HepG2 (cell line): ENCODE measurements around the gene PEX11G. TPM values are rescaled to one million over a fixed set of nuclear protein-coding genes. Genes with fewer than 3 reads are reported as not detected.

Experiments used
- CREM ChIP-seq, 2 experiments: sonication (generic) in 1 of 2; formaldehyde crosslinking in 1 of 2; IDR thresholded peaks; 2 replicates each; pipeline versions ENCODE4 v1.4.0 to v1.6.1; 2016 to 2020; ENCODE audit warnings: antibody characterized with exemption in 1 of 2, mild to moderate bottlenecking in 1 of 2, missing genetic modification reagents in 1 of 2
- HHEX ChIP-seq: IDR thresholded peaks from 2 replicates; pipeline ENCODE4 v1.6.1; 2016; ENCODE audit warnings: control low read depth
- KLF9 ChIP-seq: IDR thresholded peaks from 2 replicates; pipeline ENCODE4 v1.6.1; 2016; ENCODE audit warnings: low read depth
- PLRG1 ChIP-seq: fragments of 450-650 bp; conservative IDR thresholded peaks from 2 replicates; pipeline ENCODE4 v1.6.1; 2016
- PPARG ChIP-seq: conservative IDR thresholded peaks from 2 replicates; pipeline ENCODE4 v1.6.1; 2016; ENCODE audit warnings: missing biosample characterization, missing genetic modification reagents
- RCOR2 ChIP-seq: IDR thresholded peaks from 2 replicates; pipeline ENCODE4 v1.6.1; 2016; ENCODE audit warnings: missing biosample characterization, missing genetic modification reagents
- SIX1 ChIP-seq: sonication (generic); formaldehyde crosslinking; IDR thresholded peaks from 2 replicates; pipeline ENCODE4 v1.4.0; 2020; ENCODE audit warnings: missing genetic modification reagents, borderline replicate concordance
- TGIF2 ChIP-seq: IDR thresholded peaks from 2 replicates; pipeline ENCODE4 v1.6.1; 2016; ENCODE audit warnings: control low read depth, missing compliant biosample characterization
- ZBTB20 ChIP-seq: sonication (generic); formaldehyde crosslinking; IDR thresholded peaks from 2 replicates; pipeline ENCODE4 v1.8.1; 2023; ENCODE audit warnings: missing genetic modification reagents, low read depth, mild to moderate bottlenecking, borderline replicate concordance
- ZNF274 ChIP-seq: sonication (generic); formaldehyde crosslinking; IDR thresholded peaks from 2 replicates; pipeline ENCODE4 v1.5.1; 2020; ENCODE audit warnings: mild to moderate bottlenecking, missing genetic modification reagents
- polyA plus RNA-seq, 8 experiments: library from polyadenylated mRNA; depleted of rRNA in 3 of 8; stranded (reverse) in 7 of 8; unstranded in 1 of 8; fragments of >200 nt; fragmentation: Illumina TruSeq in 4 of 8; extraction: Trizol in 4 of 8; gene quantifications; 2 replicates each; pipeline versions ENCODE4 v1.2.1 to v1.2.3, GENCODE V29; 2011 to 2016; ENCODE audit warnings: low read depth in 4 of 8, missing spikeins in 1 of 8, mixed read lengths in 1 of 8; ENCODE audit not compliant: insufficient read depth in 1 of 8
- total RNA-seq, 5 experiments: library from RNA; depleted of rRNA; stranded (reverse); fragments of >200 nt; fragmentation: Illumina TruSeq; extraction: Trizol; gene quantifications; 2 replicates each; pipeline ENCODE4 v1.2.3, GENCODE V29; 2016; ENCODE audit warnings: low read depth in 1 of 5
- TF ChIP-seq, protein P1 (sequence below): sonication (generic); formaldehyde crosslinking; IDR thresholded peaks from 2 replicates; pipeline ENCODE4 v1.5.0; 2020; ENCODE audit warnings: missing genetic modification reagents
- TF ChIP-seq, protein P2 (sequence below): sonication (generic); formaldehyde crosslinking; conservative IDR thresholded peaks from 2 replicates; pipeline ENCODE4 v1.8.1; 2023; ENCODE audit warnings: missing genetic modification reagents
- TF ChIP-seq, protein P3 (sequence below): IDR thresholded peaks from 2 replicates; pipeline ENCODE4 v1.6.1; 2016; ENCODE audit warnings: low read depth, control low read depth
- TF ChIP-seq, protein P4 (sequence below): sonication (generic); formaldehyde crosslinking; IDR thresholded peaks from 2 replicates; pipeline ENCODE4 v1.4.0; 2020; ENCODE audit warnings: missing genetic modification reagents, borderline replicate concordance
- TF ChIP-seq, protein P5 (sequence below): sonication (generic); formaldehyde crosslinking; IDR thresholded peaks from 2 replicates; pipeline ENCODE4 v1.5.1; 2020; ENCODE audit warnings: mild to moderate bottlenecking, missing genetic modification reagents, moderate library complexity
- TF ChIP-seq, protein P6 (sequence below): IDR thresholded peaks from 2 replicates; pipeline ENCODE4 v1.6.1; 2012; ENCODE audit warnings: low read length, improper control_type of control experiment

Gene PEX11G
- total and polyA plus RNA-seq, 2 of the 13 experiments (the other 11 are each of a cell fraction or from before 2014, with no cell fraction given): not detected

DNA sequence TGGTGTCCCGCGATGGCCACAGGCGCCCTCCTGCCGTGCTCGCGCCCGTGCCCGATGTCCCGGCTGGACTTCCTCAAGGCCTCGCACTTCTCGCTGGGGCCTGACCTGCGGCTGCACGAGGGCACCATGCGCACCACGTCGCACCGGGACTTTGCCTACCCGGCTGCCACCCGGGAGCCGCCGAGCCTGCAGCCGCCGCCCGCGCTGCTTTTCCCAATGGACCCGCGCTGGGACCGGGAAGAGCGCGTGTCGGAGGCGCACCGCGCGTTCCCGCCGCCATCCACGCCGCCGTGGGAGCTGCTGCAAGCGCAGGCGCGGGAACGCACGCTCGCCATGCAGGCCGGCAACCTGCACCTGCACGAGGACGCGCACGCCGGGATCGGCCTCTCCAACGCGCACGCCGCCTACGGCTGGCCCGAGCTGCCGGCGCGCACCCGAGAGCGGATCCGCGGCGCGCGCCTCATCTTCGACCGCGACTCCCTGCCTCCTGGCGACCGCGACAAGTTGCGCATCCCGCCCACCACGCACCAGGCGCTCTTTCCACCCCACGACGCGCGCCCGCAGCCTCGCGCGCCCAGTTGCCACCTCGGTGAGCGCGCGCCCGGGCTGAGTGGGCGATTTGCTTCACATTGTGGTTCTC, 12.1 kb upstream of the PEX11G start (continued):
- TF ChIP-seq, protein P1, sequence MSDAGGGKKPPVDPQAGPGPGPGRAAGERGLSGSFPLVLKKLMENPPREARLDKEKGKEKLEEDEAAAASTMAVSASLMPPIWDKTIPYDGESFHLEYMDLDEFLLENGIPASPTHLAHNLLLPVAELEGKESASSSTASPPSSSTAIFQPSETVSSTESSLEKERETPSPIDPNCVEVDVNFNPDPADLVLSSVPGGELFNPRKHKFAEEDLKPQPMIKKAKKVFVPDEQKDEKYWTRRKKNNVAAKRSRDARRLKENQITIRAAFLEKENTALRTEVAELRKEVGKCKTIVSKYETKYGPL (CRISPR knock-in tag): no peak
- TF ChIP-seq CREM (IDR thresholded peaks at IDR 0.05) (no peak), CREM (CRISPR knock-in tag; IDR thresholded peaks at IDR 0.05) (no peak), SIX1 (CRISPR knock-in tag) (no peak), HHEX (CRISPR knock-in tag) (no peak), TGIF2 (no peak), PLRG1 (no peak), ZBTB20 (no peak), PPARG (CRISPR knock-in tag) (no peak), KLF9 (CRISPR knock-in tag) (no peak), ZNF274 (CRISPR knock-in tag) (peak; percentile 53), RCOR2 (CRISPR knock-in tag) (no peak)
- TF ChIP-seq, protein P2, sequence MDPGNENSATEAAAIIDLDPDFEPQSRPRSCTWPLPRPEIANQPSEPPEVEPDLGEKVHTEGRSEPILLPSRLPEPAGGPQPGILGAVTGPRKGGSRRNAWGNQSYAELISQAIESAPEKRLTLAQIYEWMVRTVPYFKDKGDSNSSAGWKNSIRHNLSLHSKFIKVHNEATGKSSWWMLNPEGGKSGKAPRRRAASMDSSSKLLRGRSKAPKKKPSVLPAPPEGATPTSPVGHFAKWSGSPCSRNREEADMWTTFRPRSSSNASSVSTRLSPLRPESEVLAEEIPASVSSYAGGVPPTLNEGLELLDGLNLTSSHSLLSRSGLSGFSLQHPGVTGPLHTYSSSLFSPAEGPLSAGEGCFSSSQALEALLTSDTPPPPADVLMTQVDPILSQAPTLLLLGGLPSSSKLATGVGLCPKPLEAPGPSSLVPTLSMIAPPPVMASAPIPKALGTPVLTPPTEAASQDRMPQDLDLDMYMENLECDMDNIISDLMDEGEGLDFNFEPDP: no peak
- TF ChIP-seq, protein P3, sequence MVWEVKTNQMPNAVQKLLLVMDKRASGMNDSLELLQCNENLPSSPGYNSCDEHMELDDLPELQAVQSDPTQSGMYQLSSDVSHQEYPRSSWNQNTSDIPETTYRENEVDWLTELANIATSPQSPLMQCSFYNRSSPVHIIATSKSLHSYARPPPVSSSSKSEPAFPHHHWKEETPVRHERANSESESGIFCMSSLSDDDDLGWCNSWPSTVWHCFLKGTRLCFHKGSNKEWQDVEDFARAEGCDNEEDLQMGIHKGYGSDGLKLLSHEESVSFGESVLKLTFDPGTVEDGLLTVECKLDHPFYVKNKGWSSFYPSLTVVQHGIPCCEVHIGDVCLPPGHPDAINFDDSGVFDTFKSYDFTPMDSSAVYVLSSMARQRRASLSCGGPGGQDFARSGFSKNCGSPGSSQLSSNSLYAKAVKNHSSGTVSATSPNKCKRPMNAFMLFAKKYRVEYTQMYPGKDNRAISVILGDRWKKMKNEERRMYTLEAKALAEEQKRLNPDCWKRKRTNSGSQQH: no peak
- TF ChIP-seq, protein P4, sequence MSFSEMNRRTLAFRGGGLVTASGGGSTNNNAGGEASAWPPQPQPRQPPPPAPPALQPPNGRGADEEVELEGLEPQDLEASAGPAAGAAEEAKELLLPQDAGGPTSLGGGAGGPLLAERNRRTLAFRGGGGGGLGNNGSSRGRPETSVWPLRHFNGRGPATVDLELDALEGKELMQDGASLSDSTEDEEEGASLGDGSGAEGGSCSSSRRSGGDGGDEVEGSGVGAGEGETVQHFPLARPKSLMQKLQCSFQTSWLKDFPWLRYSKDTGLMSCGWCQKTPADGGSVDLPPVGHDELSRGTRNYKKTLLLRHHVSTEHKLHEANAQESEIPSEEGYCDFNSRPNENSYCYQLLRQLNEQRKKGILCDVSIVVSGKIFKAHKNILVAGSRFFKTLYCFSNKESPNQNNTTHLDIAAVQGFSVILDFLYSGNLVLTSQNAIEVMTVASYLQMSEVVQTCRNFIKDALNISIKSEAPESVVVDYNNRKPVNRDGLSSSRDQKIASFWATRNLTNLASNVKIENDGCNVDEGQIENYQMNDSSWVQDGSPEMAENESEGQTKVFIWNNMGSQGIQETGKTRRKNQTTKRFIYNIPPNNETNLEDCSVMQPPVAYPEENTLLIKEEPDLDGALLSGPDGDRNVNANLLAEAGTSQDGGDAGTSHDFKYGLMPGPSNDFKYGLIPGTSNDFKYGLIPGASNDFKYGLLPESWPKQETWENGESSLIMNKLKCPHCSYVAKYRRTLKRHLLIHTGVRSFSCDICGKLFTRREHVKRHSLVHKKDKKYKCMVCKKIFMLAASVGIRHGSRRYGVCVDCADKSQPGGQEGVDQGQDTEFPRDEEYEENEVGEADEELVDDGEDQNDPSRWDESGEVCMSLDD: no peak
- TF ChIP-seq, protein P5, sequence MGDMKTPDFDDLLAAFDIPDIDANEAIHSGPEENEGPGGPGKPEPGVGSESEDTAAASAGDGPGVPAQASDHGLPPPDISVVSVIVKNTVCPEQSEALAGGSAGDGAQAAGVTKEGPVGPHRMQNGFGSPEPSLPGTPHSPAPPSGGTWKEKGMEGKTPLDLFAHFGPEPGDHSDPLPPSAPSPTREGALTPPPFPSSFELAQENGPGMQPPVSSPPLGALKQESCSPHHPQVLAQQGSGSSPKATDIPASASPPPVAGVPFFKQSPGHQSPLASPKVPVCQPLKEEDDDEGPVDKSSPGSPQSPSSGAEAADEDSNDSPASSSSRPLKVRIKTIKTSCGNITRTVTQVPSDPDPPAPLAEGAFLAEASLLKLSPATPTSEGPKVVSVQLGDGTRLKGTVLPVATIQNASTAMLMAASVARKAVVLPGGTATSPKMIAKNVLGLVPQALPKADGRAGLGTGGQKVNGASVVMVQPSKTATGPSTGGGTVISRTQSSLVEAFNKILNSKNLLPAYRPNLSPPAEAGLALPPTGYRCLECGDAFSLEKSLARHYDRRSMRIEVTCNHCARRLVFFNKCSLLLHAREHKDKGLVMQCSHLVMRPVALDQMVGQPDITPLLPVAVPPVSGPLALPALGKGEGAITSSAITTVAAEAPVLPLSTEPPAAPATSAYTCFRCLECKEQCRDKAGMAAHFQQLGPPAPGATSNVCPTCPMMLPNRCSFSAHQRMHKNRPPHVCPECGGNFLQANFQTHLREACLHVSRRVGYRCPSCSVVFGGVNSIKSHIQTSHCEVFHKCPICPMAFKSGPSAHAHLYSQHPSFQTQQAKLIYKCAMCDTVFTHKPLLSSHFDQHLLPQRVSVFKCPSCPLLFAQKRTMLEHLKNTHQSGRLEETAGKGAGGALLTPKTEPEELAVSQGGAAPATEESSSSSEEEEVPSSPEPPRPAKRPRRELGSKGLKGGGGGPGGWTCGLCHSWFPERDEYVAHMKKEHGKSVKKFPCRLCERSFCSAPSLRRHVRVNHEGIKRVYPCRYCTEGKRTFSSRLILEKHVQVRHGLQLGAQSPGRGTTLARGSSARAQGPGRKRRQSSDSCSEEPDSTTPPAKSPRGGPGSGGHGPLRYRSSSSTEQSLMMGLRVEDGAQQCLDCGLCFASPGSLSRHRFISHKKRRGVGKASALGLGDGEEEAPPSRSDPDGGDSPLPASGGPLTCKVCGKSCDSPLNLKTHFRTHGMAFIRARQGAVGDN (CRISPR knock-in tag): peak; percentile 98
- TF ChIP-seq, protein P6, sequence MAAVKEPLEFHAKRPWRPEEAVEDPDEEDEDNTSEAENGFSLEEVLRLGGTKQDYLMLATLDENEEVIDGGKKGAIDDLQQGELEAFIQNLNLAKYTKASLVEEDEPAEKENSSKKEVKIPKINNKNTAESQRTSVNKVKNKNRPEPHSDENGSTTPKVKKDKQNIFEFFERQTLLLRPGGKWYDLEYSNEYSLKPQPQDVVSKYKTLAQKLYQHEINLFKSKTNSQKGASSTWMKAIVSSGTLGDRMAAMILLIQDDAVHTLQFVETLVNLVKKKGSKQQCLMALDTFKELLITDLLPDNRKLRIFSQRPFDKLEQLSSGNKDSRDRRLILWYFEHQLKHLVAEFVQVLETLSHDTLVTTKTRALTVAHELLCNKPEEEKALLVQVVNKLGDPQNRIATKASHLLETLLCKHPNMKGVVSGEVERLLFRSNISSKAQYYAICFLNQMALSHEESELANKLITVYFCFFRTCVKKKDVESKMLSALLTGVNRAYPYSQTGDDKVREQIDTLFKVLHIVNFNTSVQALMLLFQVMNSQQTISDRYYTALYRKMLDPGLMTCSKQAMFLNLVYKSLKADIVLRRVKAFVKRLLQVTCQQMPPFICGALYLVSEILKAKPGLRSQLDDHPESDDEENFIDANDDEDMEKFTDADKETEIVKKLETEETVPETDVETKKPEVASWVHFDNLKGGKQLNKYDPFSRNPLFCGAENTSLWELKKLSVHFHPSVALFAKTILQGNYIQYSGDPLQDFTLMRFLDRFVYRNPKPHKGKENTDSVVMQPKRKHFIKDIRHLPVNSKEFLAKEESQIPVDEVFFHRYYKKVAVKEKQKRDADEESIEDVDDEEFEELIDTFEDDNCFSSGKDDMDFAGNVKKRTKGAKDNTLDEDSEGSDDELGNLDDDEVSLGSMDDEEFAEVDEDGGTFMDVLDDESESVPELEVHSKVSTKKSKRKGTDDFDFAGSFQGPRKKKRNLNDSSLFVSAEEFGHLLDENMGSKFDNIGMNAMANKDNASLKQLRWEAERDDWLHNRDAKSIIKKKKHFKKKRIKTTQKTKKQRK: no peak
